GM12878 (cell line): ENCODE measurements around the gene DRICH1. TPM values are rescaled to one million over a fixed set of nuclear protein-coding genes. Genes with fewer than 3 reads are reported as not detected.
"Not testable (repeated sequence)": the region's sequence is repeated elsewhere in the genome, so short reads cannot be mapped to it uniquely, and the experiment has no call there.

Experiments
- ATAC-seq: fragments of 200-7000 bp; cut with Tn5 transposase; 3 replicates; pipeline ENCODE4 v1.9.1; 2020; ENCODE audit warnings: mild to moderate bottlenecking, moderate library complexity
- BruUV-seq: library from RNA; stranded (reverse); fragments of 400-500 nt; replicated peaks from 2 replicates; lab custom pipeline; 2021; lab: Mats Ljungman, UMichigan
- CTCF ChIA-PET: fragments of 300-600 bp; sonication (Branson Sonifier 250); formaldehyde crosslinking; extraction: SDS; loops from one replicate; lab custom pipeline; 2021; ENCODE audit warnings: inconsistent platforms; lab: Yijun Ruan, JAX
- POLR2A ChIA-PET: fragments of 350-600 bp; formaldehyde crosslinking; extraction: SDS; loops from one replicate; lab custom pipeline; 2021; ENCODE audit warnings: inconsistent platforms; lab: Charles Lee
- RAD21 ChIA-PET: fragments of 300-600 bp; sonication (Branson Sonifier 250); formaldehyde crosslinking; loops from one replicate; lab custom pipeline; 2023; ENCODE audit warnings: antibody characterized with exemption; ENCODE audit not compliant: unreplicated experiment; lab: Charles Lee
- SMC1A ChIA-PET: fragments of 300-600 bp; sonication (Branson Sonifier 250); formaldehyde crosslinking; loops from one replicate; lab custom pipeline; 2023; ENCODE audit not compliant: unreplicated experiment, uncharacterized antibody; lab: Charles Lee
- DNase-seq: peaks from one replicate; pipeline ENCODE4 v3.0.0-alpha.2; 2011; ENCODE audit warnings: low read depth, low spot score
- FAIRE-seq: peaks from 3 replicates; lab custom pipeline; 2011; peaks lifted over from hg19 to GRCh38; lab: Jason Lieb, UNC
- H2AFZ ChIP-seq: 2 replicates; pipeline ENCODE4 v1.6.0; 2011; ENCODE audit warnings: low read depth, low read length, control low read depth; ENCODE audit not compliant: control insufficient read depth
- H3K27ac ChIP-seq: 2 replicates; pipeline ENCODE4 v1.5.1; 2011; ENCODE audit warnings: control low read depth; ENCODE audit not compliant: control insufficient read depth, insufficient read depth
- H3K27me3 ChIP-seq, 2 experiments: replicated peaks in 1 of 2; 2 replicates each; pipeline versions ENCODE4 v1.6.0 to v1.6.1; 2011; ENCODE audit warnings: low read length in 1 of 2; ENCODE audit not compliant: control insufficient read depth in 2 of 2, insufficient read depth in 2 of 2
- H3K36me3 ChIP-seq, 2 experiments: 2 replicates each; pipeline ENCODE4 v1.5.1; 2011; ENCODE audit warnings: low read length in 1 of 2; ENCODE audit not compliant: control insufficient read depth in 2 of 2, insufficient read depth in 2 of 2
- H3K4me1 ChIP-seq: 2 replicates; pipeline ENCODE4 v1.6.1; 2011; ENCODE audit warnings: mild to moderate bottlenecking, low read length, moderate library complexity, mixed read lengths; ENCODE audit not compliant: control insufficient read depth, insufficient read depth
- H3K4me2 ChIP-seq: 2 replicates; pipeline ENCODE4 v1.6.0; 2011; ENCODE audit warnings: control low read depth; ENCODE audit not compliant: control insufficient read depth, insufficient read depth
- H3K4me3 ChIP-seq: fragments of 200-600 bp; sonication (generic); 2 replicates; pipeline ENCODE4 v1.5.1; 2016
- H3K79me2 ChIP-seq: 2 replicates; pipeline ENCODE4 v1.6.0; 2011; ENCODE audit warnings: low read length; ENCODE audit not compliant: control insufficient read depth, insufficient read depth
- H3K9ac ChIP-seq: 2 replicates; pipeline ENCODE4 v1.8.0; 2011; ENCODE audit warnings: low read length, control low read depth, mixed read lengths; ENCODE audit not compliant: control insufficient read depth, insufficient read depth
- H3K9me3 ChIP-seq: replicated peaks from 3 replicates; pipeline ENCODE4 v1.5.1; 2011; ENCODE audit warnings: mild to moderate bottlenecking, low read length; ENCODE audit not compliant: control insufficient read depth, insufficient read depth
- H4K20me1 ChIP-seq: 2 replicates; pipeline ENCODE4 v1.6.0; 2011; ENCODE audit not compliant: control insufficient read depth, insufficient read depth
- BHLHE40 ChIP-seq, 2 experiments: fragments of 450-650 bp in 1 of 2; IDR thresholded peaks; 2 replicates each; pipeline ENCODE4 v1.6.1; 2011 to 2017; ENCODE audit warnings: low read depth in 2 of 2, borderline replicate concordance in 1 of 2, improper control_type of control experiment in 1 of 2, low read length in 1 of 2, mild to moderate bottlenecking in 1 of 2
- CBX5 ChIP-seq: sonication (generic); IDR thresholded peaks from 2 replicates; pipeline ENCODE4 v1.6.1; 2016; ENCODE audit warnings: low read depth, moderate library complexity, mild to moderate bottlenecking, inconsistent platforms
- CEBPB ChIP-seq, 2 experiments: fragments of 150-350 bp in 1 of 2; IDR thresholded peaks; 2 replicates each; pipeline ENCODE4 v1.6.1; 2012 to 2014; ENCODE audit warnings: low read depth in 2 of 2, low read length in 2 of 2, borderline replicate concordance in 1 of 2, inconsistent platforms in 1 of 2
- HDAC2 ChIP-seq: fragments of 200-600 bp; sonication (generic); IDR thresholded peaks from 2 replicates; pipeline ENCODE4 v1.6.1; 2017
- HDGF ChIP-seq: fragments of 450-650 bp; IDR thresholded peaks from 2 replicates; pipeline ENCODE4 v1.6.1; 2016; ENCODE audit warnings: antibody characterized with exemption
- IKZF1 ChIP-seq: fragments of 450-650 bp; conservative IDR thresholded peaks from 2 replicates; pipeline ENCODE4 v1.6.1; 2017; ENCODE audit warnings: antibody characterized with exemption, mild to moderate bottlenecking
- KLF5 ChIP-seq: fragments of 450-650 bp; IDR thresholded peaks from 2 replicates; pipeline ENCODE4 v1.6.1; 2014; ENCODE audit warnings: mild to moderate bottlenecking; ENCODE audit not compliant: partially characterized antibody
- MYC ChIP-seq: IDR thresholded peaks from 2 replicates; pipeline ENCODE4 v1.6.1; 2011; ENCODE audit warnings: mild to moderate bottlenecking, low read length, moderate library complexity, inconsistent platforms; ENCODE audit not compliant: insufficient read depth, insufficient replicate concordance, insufficient read length, severe bottlenecking
- NBN ChIP-seq: fragments of 450-650 bp; IDR thresholded peaks from 2 replicates; pipeline ENCODE4 v1.6.1; 2016
- NR2F1 ChIP-seq: fragments of 450-650 bp; conservative IDR thresholded peaks from 2 replicates; pipeline ENCODE4 v1.6.1; 2017; ENCODE audit warnings: mild to moderate bottlenecking
- RB1 ChIP-seq: fragments of 450-650 bp; formaldehyde crosslinking; IDR thresholded peaks from 2 replicates; pipeline ENCODE4 v1.6.1; 2017; ENCODE audit warnings: mild to moderate bottlenecking, borderline replicate concordance
- STAT3 ChIP-seq: IDR thresholded peaks from 2 replicates; pipeline ENCODE4 v1.6.1; 2011; ENCODE audit warnings: low read depth, low read length, improper control_type of control experiment
- WGBS: methylation state at CpG from one replicate; pipeline ENCODE4 v1.1.6; 2016; ENCODE audit warnings: low lambda C conversion rate; ENCODE audit not compliant: insufficient replicate concordance, insufficient coverage; ENCODE audit errors: missing lambda C conversion rate; 5-methylcytosine and 5-hydroxymethylcytosine counted together
- in situ Hi-C: fragments of 300-500 bp; cut with MboI; formaldehyde crosslinking; loops from 9 replicates; pipeline ENCODE4 v1.14.3; 2018; ENCODE audit warnings: mixed read lengths
- intact Hi-C: fragments of 100-400 bp; cut with micrococcal nuclease; formaldehyde crosslinking; loops from one replicate; pipeline ENCODE4 v1.14.2; 2022; ENCODE audit not compliant: unreplicated experiment
- polyA plus RNA-seq, 11 experiments: library from polyadenylated mRNA; depleted of rRNA in 4 of 11; unstranded in 6 of 11; stranded (reverse) in 5 of 11; fragments of >200 nt; fragmentation: Nextera tagmentation in 4 of 11; fragmentation: Illumina TruSeq in 1 of 11; extraction: Ambion mirVana in 4 of 11; extraction: Trizol in 1 of 11; gene quantifications; 1 replicate in 1 of 11; 2 replicates in 10 of 11; pipeline versions ENCODE4 v1.2.1 to v1.2.3, GENCODE V29; 2011 to 2016; ENCODE audit warnings: inconsistent platforms in 2 of 11, missing spikeins in 2 of 11, low read depth in 1 of 11
- total RNA-seq, 4 experiments: library from RNA; depleted of rRNA in 3 of 4; stranded (reverse); fragments of >200 nt in 3 of 4; fragmentation: Illumina TruSeq in 1 of 4; extraction: Trizol in 1 of 4; gene quantifications; 2 replicates each; pipeline versions ENCODE4 v1.2.1 to v1.2.3, GENCODE V29; 2013 to 2021
- TF ChIP-seq, protein P1 (sequence below): fragments of 450-650 bp; conservative IDR thresholded peaks from 2 replicates; pipeline ENCODE4 v1.6.1; 2017; ENCODE audit warnings: mild to moderate bottlenecking, moderate library complexity

Gene DRICH1
- total and polyA plus RNA-seq, 10 of the 15 experiments (the other 5 are each of a cell fraction or from before 2014, with no cell fraction given), result not detected

- in situ Hi-C loops (no loop called here), intact Hi-C loops (no loop called here)
- ATAC-seq (no peak), DNase-seq (no peak), FAIRE-seq (no peak)
- no peak overlapping the region for H3K27ac ChIP-seq
- H3K4me2 ChIP-seq, result no peak overlapping the region
- H3K79me2 ChIP-seq, result no peaks in the 10 kb centered on the region
- no peak overlapping the region for H3K9ac ChIP-seq
- POLR2A ChIA-PET, result no interaction called here
- SMC1A ChIA-PET, result no interaction called here
- H4K20me1 ChIP-seq, result no peaks in the 10 kb centered on the region
- H3K4me1 ChIP-seq, result no peaks in the 10 kb centered on the region
- CTCF ChIA-PET, result no interaction called here
- 74% methylated on average over 11 of the region's 12 CpGs for WGBS
- TF ChIP-seq, protein P1, sequence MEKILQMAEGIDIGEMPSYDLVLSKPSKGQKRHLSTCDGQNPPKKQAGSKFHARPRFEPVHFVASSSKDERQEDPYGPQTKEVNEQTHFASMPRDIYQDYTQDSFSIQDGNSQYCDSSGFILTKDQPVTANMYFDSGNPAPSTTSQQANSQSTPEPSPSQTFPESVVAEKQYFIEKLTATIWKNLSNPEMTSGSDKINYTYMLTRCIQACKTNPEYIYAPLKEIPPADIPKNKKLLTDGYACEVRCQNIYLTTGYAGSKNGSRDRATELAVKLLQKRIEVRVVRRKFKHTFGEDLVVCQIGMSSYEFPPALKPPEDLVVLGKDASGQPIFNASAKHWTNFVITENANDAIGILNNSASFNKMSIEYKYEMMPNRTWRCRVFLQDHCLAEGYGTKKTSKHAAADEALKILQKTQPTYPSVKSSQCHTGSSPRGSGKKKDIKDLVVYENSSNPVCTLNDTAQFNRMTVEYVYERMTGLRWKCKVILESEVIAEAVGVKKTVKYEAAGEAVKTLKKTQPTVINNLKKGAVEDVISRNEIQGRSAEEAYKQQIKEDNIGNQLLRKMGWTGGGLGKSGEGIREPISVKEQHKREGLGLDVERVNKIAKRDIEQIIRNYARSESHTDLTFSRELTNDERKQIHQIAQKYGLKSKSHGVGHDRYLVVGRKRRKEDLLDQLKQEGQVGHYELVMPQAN, result no peak
- TF ChIP-seq CEBPB (IDR thresholded peaks at IDR 0.05; ENCODE audit: borderline replicate concordance in 1 of 2, low read depth in 2 of 2, low read length in 2 of 2) (no peak), RB1 (no peak), NR2F1 (no peak), IKZF1 (no peak), HDAC2 (no peak), HDGF (no peak), BHLHE40 (IDR thresholded peaks at IDR 0.05; ENCODE audit: borderline replicate concordance in 1 of 2, low read depth in 2 of 2, low read length in 1 of 2) (no peak), MYC (no peak), KLF5 (no peak), STAT3 (no peak), CBX5 (no peak), NBN (no peak)
- TF ChIP-seq, all 136 proteins: peak for 0
- H3K36me3 ChIP-seq, result no peaks in the 10 kb centered on the region
- H3K4me3 ChIP-seq, result no peak overlapping the region
- H2AFZ ChIP-seq, result no peak overlapping the region
- no peaks in the 10 kb centered on the region for H3K27me3 ChIP-seq
- H3K9me3 ChIP-seq, result no peaks in the 10 kb centered on the region
- RAD21 ChIA-PET, result no interaction called here
- BruUV-seq, result no TSS peak
Measured at GRCh38 chr22:23638611-23639010, 6.5 kb upstream of the DRICH1 start.

GRCh38 chr22:23635291-23635690 lies 3.2 kb upstream of the DRICH1 start:
- H3K9me3 ChIP-seq, DNase-seq, H3K4me3 ChIP-seq, RAD21 ChIA-PET, CTCF ChIA-PET, H4K20me1 ChIP-seq, H3K27me3 ChIP-seq, in situ Hi-C loops, H3K4me1 ChIP-seq, H3K36me3 ChIP-seq, FAIRE-seq, BruUV-seq, H3K79me2 ChIP-seq, intact Hi-C loops, POLR2A ChIA-PET, H2AFZ ChIP-seq, H3K27ac ChIP-seq, H3K4me2 ChIP-seq, SMC1A ChIA-PET, H3K9ac ChIP-seq, ATAC-seq: not testable (repeated sequence)
- 77% methylated on average over 8 of the region's 8 CpGs for WGBS
